GM10266 (cell line): ENCODE results near the gene CACNA2D4.

ENCODE experiments used
- DNase-seq: peaks from one replicate; pipeline ENCODE4 v3.0.0; 2012; ENCODE audit errors: extremely low spot score
- CTCF ChIP-seq: IDR thresholded peaks from 2 replicates; pipeline ENCODE4 v1.5.1; 2012; ENCODE audit warnings: mild to moderate bottlenecking, low read depth; ENCODE audit not compliant: control insufficient read depth, insufficient read depth; ENCODE audit errors: missing control alignments

The CACNA2D4 gene

GRCh38 chr12:1885082-1885596 lies 33.3 kb downstream of the CACNA2D4 start:
- DNase-seq: no peak
- TF ChIP-seq CTCF: no peak

- TF ChIP-seq CTCF: no peak
- DNase-seq: no peak
These were observed 33.8 kb downstream of the CACNA2D4 start for GRCh38 chr12:1884651-1885050.

DNA sequence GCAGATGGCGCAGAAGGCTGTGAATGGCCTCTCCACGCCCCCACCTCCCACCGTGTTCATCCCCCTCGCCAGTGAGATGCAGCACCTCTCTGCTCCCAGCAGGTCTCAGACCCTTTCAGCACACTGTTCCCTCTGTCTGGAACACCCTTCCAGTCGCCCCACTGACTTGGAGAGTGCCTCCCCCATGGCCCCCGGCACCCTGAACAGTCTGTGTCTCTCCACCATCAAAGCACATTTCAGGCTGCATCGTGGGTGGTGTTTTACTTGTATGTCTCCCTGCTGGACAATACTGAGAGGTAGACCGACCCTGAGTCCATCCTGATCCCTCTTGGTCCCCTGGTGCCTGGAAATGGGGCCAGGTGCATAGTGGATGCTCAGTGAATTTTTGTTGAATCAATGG lies 34.9 kb downstream of the CACNA2D4 start:
- no peak for TF ChIP-seq CTCF
- DNase-seq: no peak

GRCh38 chr12:1882850-1883470 lies 35.5 kb downstream of the CACNA2D4 start:
- DNase-seq: no peak
- TF ChIP-seq CTCF: no peak

- no peak for DNase-seq
These were observed 36.0 kb downstream of the CACNA2D4 start for GRCh38 chr12:1882405-1882804.

DNA sequence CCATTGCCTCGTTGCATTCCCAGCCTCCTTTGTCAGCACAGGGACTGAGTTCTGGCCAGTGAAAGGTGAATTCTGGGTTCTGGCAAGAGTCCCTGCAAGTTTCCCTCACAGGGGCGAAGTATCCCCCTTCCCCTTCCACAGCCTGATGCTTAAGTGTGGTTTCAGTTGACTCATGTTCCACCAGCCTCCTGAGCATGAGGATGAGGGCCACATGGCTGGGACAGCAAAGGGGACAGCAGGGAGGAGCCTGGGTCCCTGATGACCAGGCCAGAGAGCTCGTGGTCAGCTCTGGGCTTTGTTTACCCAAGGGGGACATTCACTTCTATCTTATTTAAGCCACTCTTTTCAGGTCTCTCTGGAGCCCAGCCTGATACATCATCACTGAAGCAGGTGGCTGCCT lies 36.5 kb downstream of the CACNA2D4 start:
- DNase-seq: no peak
- no peak for TF ChIP-seq CTCF

More at GRCh38 chr12:1882405-1882804, 36.0 kb downstream of the CACNA2D4 start:
- TF ChIP-seq CTCF: no peak

DNA sequence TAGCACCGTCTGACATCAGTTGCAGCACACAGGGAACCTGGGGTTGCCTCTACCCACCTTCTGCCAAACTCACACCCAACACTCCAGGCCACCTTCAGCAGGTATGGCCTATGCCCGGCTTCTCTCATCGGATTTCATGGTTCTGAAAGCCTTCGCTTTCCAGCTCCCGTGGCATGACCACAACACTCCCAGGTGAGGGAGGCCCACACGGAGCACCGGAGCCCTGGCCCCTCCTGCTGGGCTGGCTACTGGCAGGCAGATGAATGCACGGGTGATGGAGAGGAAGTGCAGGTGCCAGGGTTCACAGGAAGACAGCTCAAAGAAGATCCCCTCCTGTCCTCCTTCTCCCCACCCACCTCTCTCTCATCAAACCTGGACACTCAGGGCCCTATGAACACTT lies 37.2 kb downstream of the CACNA2D4 start:
- no peak for DNase-seq
- TF ChIP-seq CTCF: no peak
